AG09319 (cell line): Measurements from ENCODE around the gene SH3TC2.

Source experiments
- DNase-seq: peaks from one replicate; pipeline ENCODE4 v3.0.0-alpha.2; 2010; ENCODE audit warnings: low read depth; ENCODE audit errors: extremely low read depth
- TF ChIP-seq, protein P1 (sequence below): IDR thresholded peaks from 2 replicates; pipeline ENCODE4 v1.5.1; 2011; ENCODE audit warnings: low read depth, mild to moderate bottlenecking, inconsistent platforms, low read length, moderate library complexity

SH3TC2 gene

DNA sequence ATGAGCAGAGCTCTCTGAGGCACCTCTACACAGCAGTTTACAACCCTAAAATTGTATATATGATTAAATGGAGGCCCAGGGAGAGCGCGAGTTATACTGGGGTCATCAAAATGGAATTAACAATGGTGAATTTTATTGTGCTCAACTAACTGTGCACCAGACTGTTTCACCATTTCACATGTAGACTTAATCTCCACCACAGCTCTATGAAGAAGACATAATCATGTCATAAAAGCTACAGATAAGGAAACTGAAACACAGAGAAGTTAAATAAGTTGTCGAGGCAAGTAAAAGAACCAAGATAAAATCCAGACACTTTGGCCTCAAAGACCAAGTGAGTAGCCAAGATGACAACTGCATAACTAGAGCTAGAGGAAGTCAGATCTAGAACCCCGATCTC, 1.5 kb downstream of the SH3TC2 start:
- TF ChIP-seq, protein P1, sequence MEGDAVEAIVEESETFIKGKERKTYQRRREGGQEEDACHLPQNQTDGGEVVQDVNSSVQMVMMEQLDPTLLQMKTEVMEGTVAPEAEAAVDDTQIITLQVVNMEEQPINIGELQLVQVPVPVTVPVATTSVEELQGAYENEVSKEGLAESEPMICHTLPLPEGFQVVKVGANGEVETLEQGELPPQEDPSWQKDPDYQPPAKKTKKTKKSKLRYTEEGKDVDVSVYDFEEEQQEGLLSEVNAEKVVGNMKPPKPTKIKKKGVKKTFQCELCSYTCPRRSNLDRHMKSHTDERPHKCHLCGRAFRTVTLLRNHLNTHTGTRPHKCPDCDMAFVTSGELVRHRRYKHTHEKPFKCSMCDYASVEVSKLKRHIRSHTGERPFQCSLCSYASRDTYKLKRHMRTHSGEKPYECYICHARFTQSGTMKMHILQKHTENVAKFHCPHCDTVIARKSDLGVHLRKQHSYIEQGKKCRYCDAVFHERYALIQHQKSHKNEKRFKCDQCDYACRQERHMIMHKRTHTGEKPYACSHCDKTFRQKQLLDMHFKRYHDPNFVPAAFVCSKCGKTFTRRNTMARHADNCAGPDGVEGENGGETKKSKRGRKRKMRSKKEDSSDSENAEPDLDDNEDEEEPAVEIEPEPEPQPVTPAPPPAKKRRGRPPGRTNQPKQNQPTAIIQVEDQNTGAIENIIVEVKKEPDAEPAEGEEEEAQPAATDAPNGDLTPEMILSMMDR: no peak
- DNase-seq: no peak

DNA sequence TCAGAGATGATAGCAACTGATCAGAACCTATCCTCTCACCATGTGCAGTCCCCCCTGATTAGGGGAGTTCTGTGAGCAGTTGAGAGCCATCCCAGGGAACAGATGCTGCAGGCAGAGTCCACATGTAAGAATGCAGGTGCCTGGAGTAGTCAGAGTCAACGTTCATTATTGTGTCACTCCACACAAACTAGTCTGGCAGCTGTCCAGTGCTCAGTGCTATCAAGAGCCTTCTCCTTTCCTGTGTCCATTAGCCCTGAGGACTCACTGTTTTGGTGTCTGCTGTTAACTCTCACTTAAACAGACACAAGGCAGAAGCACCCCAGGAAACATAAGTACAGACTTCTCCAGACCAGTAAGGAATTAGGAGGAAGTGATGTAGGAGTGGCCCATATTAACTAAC, 2.5 kb downstream of the SH3TC2 start:
- DNase-seq: no peak
- TF ChIP-seq, protein P1: no peak

DNA sequence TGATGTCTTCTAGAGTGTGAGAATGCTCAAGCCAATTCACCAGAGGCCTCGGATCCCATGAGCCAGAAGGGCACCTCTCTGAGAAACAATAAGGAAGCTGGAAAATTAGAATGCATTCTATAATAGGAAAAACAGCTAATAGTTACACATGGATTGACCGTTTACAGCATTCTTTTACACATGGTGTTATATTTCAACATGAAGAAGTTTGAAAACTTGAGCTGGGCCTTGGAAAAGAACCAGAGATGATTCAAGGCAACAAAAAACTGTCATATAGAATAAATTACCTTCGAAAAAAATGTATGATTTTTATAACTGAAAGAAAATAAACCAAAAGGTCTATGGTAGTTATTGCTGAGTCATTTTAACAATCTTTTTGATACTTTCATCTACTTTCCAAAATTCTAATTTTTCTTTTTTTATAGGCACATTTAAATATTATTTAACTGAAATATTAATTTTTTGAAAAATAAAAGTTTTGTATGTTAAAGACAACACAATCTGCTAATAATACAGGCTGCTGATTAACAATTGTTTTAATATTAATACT, 6.2 kb downstream of the SH3TC2 start:
- no peak for DNase-seq
- TF ChIP-seq, protein P1: no peak

DNA sequence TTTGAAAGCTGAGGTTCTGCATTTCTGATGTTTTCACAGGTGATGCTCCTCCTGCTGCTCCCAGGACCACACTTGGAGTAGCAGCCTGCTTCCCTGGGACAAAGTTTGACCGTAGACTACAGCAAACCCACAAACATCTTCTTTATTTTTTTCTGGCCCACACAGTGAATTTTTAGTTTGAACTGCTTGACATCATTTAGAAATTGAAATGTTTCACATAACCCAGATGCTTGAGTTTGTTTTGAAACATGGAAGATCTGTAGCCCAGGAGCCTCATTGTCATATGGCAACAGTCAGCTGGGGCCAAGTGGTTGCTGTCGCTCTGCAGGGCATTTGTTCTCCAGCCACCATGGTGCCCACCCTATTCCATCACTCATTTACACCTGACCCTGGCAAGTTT, 8.4 kb downstream of the SH3TC2 start:
- TF ChIP-seq, protein P1: no peak

DNA sequence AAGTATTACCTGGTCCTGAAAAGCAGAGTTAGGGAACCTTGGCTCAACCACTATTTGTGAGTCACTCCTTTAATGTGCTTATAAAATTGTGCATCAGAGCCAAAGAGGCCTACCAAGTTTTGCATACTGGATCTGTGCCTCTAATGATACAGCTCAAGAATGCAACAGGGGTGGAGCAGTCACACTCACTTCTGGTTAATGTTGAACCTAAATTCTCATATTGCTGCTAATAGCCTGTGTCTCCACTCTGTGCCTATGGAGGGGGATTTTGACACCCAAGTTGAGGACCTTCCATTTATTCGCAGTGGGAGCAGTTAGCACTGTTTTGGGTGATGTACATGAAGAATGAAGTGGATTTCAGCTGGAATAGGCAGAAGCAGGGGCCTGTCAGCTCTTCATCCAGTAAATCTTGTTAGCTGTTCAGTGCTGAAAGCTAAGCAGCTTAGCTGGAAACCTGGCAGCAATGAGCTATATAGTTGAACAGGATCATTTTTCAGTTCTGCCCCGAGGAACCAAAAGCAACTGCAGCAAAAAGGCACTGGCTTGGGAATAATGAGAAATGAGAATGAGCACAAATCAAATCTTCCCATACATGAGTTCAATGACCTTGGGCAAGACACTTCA, 9.7 kb downstream of the SH3TC2 start:
- TF ChIP-seq, protein P1: no peak
- DNase-seq: no peak

More for the DNA sequence above, 8.4 kb downstream of the SH3TC2 start:
- no peak for DNase-seq

DNA sequence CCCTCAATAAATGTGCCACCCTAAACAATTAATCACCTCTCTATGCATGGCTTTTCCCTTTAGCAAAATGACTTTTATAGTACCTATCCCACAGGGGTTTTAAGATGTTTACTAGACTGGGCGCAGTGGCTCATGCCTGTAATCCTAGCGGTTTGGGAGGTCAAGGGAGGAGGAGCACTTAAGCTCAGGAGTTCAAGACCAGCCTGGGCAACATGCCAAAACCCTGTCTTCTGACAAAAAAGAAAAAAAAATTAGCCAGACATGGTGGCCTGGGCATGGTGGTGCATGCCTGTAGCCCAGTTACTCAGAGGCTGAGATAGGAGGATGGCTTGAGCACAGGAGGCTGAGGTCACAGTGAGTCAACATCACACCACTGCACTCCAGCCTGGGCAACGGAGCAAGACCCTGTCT, 13.5 kb downstream of the SH3TC2 start:
- TF ChIP-seq, protein P1: no peak
- no peak for DNase-seq

DNA sequence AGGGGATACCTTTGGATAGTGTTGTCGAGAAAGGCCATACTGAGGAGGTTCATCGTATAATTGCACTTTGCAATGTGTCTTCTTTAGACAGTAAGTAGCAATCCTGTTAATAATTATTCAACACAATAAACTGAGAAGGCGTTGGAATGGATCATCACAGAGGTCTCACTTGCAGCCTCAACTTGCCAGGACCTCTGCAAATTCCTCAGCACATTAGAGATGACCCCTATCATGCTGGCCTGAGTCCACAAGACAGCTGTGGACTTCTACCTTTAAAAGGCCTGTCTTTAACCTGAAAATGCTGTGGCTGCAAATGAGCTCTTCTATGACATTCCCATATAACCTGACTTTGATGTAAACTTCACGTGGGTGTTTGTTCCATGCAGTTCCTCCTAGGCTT, 14.1 kb downstream of the SH3TC2 start:
- no peak for DNase-seq

More for the DNA sequence above, 14.1 kb downstream of the SH3TC2 start:
- TF ChIP-seq, protein P1: no peak
